ENCODE measurements around the gene GPS1.

GPS1 gene

DNA sequence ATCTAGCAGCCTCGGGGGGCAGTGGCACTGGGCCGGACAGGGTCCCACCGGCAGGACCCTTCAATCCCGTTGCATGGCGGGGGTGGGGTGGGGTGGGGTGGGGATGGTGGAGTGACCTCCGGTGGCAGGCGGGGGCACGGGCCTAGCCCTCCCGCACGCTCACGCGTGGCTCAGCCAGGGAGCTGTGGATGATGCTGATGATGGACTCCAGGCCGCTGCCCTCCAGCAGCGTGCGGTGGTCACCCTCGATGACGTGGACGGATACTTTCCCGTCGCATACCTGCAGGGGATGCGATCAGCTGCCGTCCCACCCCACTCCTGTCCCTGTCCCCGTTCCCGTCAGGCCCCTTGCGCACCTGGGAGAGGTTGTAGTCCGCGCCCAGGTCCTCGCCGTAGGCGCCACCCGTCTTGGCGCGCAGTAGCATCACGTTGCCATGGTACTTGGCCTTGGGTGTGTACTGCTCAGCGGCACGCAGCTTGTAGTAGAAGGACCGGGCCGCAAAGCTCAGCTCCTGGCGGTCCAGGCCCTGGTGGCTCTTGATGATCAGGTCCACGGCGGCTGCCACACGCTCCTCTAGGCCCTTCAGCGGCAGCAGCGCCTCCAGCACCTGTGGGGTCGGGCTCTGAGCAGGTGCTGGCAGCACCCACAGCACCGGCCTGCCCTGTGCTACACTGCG lies 27.4 kb downstream of the GPS1 start:
- DNase-seq (ENCODE audit: low read depth) = no peak

DNA sequence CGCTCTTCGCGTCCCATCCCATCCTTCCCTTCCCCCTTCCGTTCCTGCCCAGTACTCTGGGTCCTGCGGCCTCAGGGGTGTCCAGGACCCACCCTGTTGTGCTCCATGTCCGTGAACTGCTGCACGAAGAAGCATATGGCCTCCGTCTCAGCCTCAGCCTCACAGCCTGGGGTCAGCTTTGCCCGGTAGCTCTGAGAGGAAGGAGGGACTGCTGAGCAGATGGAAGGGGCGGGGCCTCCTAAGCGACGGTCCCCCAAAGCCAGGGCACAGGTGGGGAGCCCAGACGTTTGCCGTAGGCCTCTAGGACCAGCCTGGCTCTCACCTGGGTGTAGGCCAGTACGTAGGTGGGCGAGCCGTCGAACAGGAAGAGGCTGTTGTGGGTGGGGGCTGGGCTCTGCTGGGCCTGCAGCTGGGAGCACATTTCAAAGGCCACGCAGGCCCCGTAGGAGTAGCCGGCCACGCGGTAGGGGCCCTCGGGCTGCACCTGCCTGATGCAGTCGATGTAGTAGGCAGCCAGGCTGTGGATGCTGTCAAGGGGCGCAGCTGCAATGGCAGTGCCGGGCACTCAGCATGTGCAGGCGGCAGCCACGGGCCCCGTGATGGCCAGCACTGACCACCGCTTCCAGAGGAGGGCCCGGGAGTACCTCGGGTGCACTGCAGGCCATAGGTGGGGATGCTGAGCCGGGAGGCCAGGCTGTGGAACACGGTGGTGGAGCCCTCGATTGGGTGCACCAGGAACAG lies 28.5 kb downstream of the GPS1 start:
- no peak for DNase-seq (ENCODE audit: low read depth)

- DNase-seq (ENCODE audit: low read depth) = no peak
Measured at GRCh38 chr17:82080789-82081464, 29.2 kb downstream of the GPS1 start.

GRCh38 chr17:82081546-82081945 lies 29.8 kb downstream of the GPS1 start:
- no peak for DNase-seq (ENCODE audit: low read depth)

GRCh38 chr17:82081966-82082365 lies 30.3 kb downstream of the GPS1 start:
- no peak for DNase-seq (ENCODE audit: low read depth)

GRCh38 chr17:82082456-82082855 lies 30.8 kb downstream of the GPS1 start:
- no peak for DNase-seq (ENCODE audit: low read depth)

DNA sequence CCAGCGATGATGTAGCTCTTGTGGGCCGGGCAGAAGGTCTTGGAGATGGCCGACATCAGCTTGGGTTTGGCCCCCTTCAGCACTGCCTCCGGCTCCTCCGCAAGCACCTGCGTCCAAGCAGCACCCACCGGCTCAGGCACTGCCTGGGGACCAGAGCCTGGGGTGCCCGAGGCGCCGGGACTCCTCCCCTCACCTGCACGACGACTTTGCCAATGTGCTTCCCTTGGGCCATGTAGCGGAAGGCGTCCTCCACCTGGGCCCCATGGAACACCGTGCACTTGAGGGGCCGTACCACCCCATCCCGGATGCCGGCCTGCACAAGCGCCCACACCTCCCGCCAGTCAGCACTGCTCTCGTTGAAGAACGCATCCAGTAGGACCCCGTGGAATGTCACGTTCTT lies 31.3 kb downstream of the GPS1 start:
- no peak for DNase-seq (ENCODE audit: low read depth)

- no peak for DNase-seq (ENCODE audit: low read depth)
Measured at GRCh38 chr17:82083533-82084359, 32.0 kb downstream of the GPS1 start.

DNA sequence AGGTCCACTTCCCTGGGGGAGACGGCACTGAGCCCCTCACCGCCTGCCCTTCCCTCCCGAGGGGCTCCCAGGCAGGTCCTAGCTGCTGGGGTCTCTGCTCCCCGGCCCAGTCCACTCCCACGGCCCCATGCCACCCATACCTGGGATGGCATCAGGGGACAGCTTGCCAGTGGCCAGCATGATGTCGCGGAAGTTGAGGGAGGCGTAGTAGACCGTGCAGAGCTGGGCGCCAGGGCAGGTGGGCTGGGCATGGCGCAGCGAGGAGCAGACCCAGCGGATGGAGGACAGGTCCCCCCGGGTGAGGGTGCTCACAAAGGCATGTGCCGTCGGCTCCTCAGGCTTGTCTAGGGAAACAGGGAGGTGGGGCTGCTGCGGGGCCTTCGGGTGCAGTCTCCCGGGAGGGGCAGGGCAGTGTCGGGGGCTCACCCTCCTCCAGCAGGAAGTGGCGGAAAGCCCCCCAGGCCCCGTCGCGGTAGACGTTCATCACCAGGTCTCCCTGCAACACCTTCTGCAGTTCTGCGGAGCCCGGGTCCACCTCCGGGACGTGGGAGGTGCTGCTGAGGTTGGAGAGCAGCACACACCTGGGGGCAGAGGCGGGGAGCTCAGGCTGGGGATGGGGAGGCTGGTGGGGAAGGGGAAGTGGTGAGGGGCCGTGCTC lies 32.8 kb downstream of the GPS1 start:
- DNase-seq (ENCODE audit: low read depth) = no peak

- no peak for DNase-seq (ENCODE audit: low read depth)
Measured at GRCh38 chr17:82085031-82085861, 33.5 kb downstream of the GPS1 start.

- no peak for DNase-seq (ENCODE audit: low read depth)
Measured at GRCh38 chr17:82085931-82086764, 34.5 kb downstream of the GPS1 start.

DNA sequence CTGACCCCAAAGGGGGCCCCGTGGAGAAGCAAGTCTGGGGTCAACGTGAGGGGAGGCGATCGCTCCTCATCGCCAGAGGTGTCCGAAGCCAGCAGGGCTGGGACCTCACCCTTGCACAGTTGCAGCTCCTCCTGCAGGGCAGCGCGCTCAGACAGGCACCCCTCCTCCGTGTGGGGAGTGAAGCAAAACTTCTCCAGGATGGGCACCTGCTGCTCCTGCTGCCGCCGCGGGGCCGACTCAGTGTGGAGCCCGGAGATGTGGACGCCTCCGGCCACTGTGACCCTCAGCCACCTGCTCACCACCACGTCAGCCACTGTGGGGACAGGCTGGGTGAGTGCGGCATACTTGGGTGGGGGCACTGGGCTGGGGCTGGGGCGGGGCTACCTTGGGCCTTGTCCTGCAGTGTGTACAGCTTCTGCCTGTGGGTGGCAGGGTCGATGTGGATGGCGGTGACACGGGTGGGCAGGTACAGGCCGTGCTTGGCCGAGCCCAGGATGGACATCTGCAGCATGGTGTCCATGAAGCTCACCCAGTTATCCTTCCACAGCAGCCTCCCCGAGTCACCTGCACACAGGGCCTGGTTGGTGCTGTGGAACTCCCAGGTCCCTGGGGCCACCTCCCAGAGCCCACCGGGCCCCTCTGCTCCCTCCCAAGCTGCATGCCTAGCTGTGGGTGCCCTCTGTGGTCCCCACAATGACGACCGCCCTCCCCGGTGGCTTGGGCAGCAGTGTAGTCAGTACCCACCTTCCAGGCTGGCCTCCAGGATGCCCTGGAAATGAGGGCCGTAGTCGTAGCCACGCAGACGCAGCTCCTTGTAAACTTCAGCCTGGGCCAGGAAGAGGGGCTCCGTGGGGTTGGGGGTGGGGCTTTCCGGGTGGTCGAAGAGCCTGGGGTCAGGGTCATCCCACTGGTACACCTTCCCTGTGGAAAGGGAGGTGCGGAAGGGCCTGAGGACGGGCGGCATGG lies 35.5 kb downstream of the GPS1 start:
- no peak for DNase-seq (ENCODE audit: low read depth)

- DNase-seq (ENCODE audit: low read depth) = no peak
Measured at GRCh38 chr17:82087961-82088837, 36.5 kb downstream of the GPS1 start.

- DNase-seq (ENCODE audit: low read depth) = no peak
Measured at GRCh38 chr17:82088838-82089722, 37.4 kb downstream of the GPS1 start.

- DNase-seq (ENCODE audit: low read depth) = no peak
Measured at GRCh38 chr17:82089723-82090548, 38.2 kb downstream of the GPS1 start.

Measured in HS-27A (cell line).